Panc1 (cell line): ENCODE measurements around the gene CACUL1. TPM values are rescaled to one million over a fixed set of nuclear protein-coding genes. Genes with fewer than 3 reads are reported as not detected.

ENCODE experiments used
- ATAC-seq: fragments of 200-7000 bp; cut with Tn5 transposase; 2 replicates; pipeline ENCODE4 v1.9.1; 2020; ENCODE audit warnings: mild to moderate bottlenecking, moderate library complexity
- BruUV-seq: library from RNA; stranded (reverse); fragments of 400-500 nt; replicated peaks from 2 replicates; lab custom pipeline; 2021; lab: Mats Ljungman, UMichigan
- CTCF ChIA-PET: fragments of 300-600 bp; sonication (Branson Sonifier 250); formaldehyde crosslinking; loops from one replicate; lab custom pipeline; 2022; ENCODE audit warnings: antibody characterized with exemption; lab: Charles Lee
- POLR2A ChIA-PET: fragments of 300-600 bp; sonication (Branson Sonifier 250); formaldehyde crosslinking; loops from one replicate; lab custom pipeline; 2022; ENCODE audit warnings: antibody characterized with exemption; lab: Charles Lee
- DNase-seq: peaks from one replicate; pipeline ENCODE4 v3.0.0-alpha.2; 2010; ENCODE audit warnings: low read depth, low spot score
- H3K27ac ChIP-seq: 2 replicates; pipeline ENCODE4 v1.5.1; 2011; ENCODE audit warnings: mild to moderate bottlenecking, low read length, inconsistent platforms
- H3K27me3 ChIP-seq: fragments of 200-500 bp; sonication (Bioruptor generic); 2 replicates; pipeline ENCODE4 v1.6.0; 2014; ENCODE audit warnings: low read length, inconsistent platforms; ENCODE audit not compliant: control insufficient read depth, insufficient read depth
- H3K36me3 ChIP-seq: fragments of 200-500 bp; sonication (Bioruptor generic); 2 replicates; pipeline ENCODE4 v1.5.1; 2014; ENCODE audit warnings: inconsistent platforms, mild to moderate bottlenecking, low read length, moderate library complexity; ENCODE audit not compliant: control insufficient read depth, insufficient read depth
- H3K4me1 ChIP-seq: 2 replicates; pipeline ENCODE4 v1.5.1; 2011; ENCODE audit warnings: inconsistent platforms, mild to moderate bottlenecking, low read length, moderate library complexity; ENCODE audit not compliant: control insufficient read depth, insufficient read depth
- H3K4me3 ChIP-seq, 2 experiments: 2 replicates each; pipeline ENCODE4 v1.5.1; 2011 to 2012; ENCODE audit warnings: low read depth in 2 of 2, low read length in 2 of 2, mild to moderate bottlenecking in 2 of 2, inconsistent platforms in 1 of 2, moderate library complexity in 1 of 2
- H3K9me3 ChIP-seq: fragments of 200-500 bp; sonication (Bioruptor generic); 2 replicates; pipeline ENCODE4 v1.5.1; 2014; ENCODE audit warnings: low read depth, mild to moderate bottlenecking, inconsistent platforms, low read length, moderate library complexity; ENCODE audit not compliant: control insufficient read depth, insufficient read depth
- POLR2AphosphoS5 ChIP-seq: IDR thresholded peaks from 2 replicates; pipeline ENCODE4 v1.6.1; 2012; ENCODE audit warnings: mild to moderate bottlenecking, low read depth, low read length, moderate library complexity
- SIN3A ChIP-seq: IDR thresholded peaks from 2 replicates; pipeline ENCODE4 v1.6.1; 2012; ENCODE audit warnings: low read depth, mild to moderate bottlenecking, low read length, moderate library complexity, borderline replicate concordance; ENCODE audit not compliant: insufficient read depth
- TCF7L2 ChIP-seq: IDR thresholded peaks from 2 replicates; pipeline ENCODE4 v1.6.1; 2011; ENCODE audit warnings: mild to moderate bottlenecking, low read depth, low read length, inconsistent platforms
- in situ Hi-C: cut with HindIII; loops from 2 replicates; pipeline ENCODE4 v1.10.0; 2016; ENCODE audit warnings: low sequenced_read_pairs, low pct_unique_long_range_greater_than_20kb
- intact Hi-C: fragments of 100-400 bp; cut with micrococcal nuclease; formaldehyde crosslinking; loops from one replicate; pipeline ENCODE4 v1.10.0; 2022; ENCODE audit not compliant: unreplicated experiment
- total RNA-seq: library from RNA; stranded (reverse); gene quantifications from one replicate; pipeline ENCODE4 v1.2.1, GENCODE V29; 2021; ENCODE audit not compliant: unreplicated experiment
- TF ChIP-seq, protein P1 (sequence below), 2 experiments: IDR thresholded peaks; 2 replicates each; pipeline ENCODE4 v1.6.1; 2011 to 2012; ENCODE audit warnings: low read depth in 2 of 2, control low read depth in 1 of 2, low read length in 1 of 2, mild to moderate bottlenecking in 1 of 2, moderate library complexity in 1 of 2; ENCODE audit not compliant: insufficient read depth in 1 of 2
- TF ChIP-seq, protein P2 (sequence below): fragments of 450-650 bp; IDR thresholded peaks from 2 replicates; pipeline ENCODE4 v1.5.1; 2017; ENCODE audit warnings: mild to moderate bottlenecking

CACUL1 gene
- total RNA-seq, 1 experiment from 2014 or later: 44.1 TPM

DNA sequence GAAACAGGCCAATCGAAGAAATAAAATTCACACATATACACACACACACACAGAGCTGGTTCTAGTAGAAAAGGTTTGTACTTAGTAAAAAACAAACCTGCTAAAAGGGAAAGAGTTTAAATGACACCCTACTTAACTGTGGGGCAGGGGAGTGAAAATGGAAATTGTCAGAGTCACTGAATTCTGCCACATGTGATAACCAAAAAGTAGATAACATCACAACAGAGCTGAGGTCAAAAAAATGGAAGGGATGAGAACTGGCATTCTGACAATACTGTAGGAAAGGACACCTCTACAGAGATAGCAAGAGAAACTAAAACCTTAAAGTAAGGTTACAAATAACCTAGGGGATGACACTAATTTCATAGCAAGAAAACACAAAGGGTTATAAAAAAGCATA is 74.6 kb downstream of the CACUL1 start:
- ChIA-PET CTCF (no interaction called here), POLR2A (no interaction called here)
- no peaks in the 10 kb centered on the region for H3K27me3 ChIP-seq
- no peak overlapping the region for H3K27ac ChIP-seq
- no peak for ATAC-seq
- H3K4me1 ChIP-seq: no peaks in the 10 kb centered on the region
- TF ChIP-seq, protein P1, sequence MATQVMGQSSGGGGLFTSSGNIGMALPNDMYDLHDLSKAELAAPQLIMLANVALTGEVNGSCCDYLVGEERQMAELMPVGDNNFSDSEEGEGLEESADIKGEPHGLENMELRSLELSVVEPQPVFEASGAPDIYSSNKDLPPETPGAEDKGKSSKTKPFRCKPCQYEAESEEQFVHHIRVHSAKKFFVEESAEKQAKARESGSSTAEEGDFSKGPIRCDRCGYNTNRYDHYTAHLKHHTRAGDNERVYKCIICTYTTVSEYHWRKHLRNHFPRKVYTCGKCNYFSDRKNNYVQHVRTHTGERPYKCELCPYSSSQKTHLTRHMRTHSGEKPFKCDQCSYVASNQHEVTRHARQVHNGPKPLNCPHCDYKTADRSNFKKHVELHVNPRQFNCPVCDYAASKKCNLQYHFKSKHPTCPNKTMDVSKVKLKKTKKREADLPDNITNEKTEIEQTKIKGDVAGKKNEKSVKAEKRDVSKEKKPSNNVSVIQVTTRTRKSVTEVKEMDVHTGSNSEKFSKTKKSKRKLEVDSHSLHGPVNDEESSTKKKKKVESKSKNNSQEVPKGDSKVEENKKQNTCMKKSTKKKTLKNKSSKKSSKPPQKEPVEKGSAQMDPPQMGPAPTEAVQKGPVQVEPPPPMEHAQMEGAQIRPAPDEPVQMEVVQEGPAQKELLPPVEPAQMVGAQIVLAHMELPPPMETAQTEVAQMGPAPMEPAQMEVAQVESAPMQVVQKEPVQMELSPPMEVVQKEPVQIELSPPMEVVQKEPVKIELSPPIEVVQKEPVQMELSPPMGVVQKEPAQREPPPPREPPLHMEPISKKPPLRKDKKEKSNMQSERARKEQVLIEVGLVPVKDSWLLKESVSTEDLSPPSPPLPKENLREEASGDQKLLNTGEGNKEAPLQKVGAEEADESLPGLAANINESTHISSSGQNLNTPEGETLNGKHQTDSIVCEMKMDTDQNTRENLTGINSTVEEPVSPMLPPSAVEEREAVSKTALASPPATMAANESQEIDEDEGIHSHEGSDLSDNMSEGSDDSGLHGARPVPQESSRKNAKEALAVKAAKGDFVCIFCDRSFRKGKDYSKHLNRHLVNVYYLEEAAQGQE (IDR thresholded peaks at IDR 0.05; ENCODE audit: insufficient read depth in 1 of 2, low read depth in 2 of 2, low read length in 1 of 2): no peak
- TF ChIP-seq TCF7L2 (no peak), POLR2AphosphoS5 (no peak), SIN3A (no peak)
- TF ChIP-seq, protein P2, sequence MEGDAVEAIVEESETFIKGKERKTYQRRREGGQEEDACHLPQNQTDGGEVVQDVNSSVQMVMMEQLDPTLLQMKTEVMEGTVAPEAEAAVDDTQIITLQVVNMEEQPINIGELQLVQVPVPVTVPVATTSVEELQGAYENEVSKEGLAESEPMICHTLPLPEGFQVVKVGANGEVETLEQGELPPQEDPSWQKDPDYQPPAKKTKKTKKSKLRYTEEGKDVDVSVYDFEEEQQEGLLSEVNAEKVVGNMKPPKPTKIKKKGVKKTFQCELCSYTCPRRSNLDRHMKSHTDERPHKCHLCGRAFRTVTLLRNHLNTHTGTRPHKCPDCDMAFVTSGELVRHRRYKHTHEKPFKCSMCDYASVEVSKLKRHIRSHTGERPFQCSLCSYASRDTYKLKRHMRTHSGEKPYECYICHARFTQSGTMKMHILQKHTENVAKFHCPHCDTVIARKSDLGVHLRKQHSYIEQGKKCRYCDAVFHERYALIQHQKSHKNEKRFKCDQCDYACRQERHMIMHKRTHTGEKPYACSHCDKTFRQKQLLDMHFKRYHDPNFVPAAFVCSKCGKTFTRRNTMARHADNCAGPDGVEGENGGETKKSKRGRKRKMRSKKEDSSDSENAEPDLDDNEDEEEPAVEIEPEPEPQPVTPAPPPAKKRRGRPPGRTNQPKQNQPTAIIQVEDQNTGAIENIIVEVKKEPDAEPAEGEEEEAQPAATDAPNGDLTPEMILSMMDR: no peak
- no TSS peak for BruUV-seq
- DNase-seq: no peak
- intact Hi-C loops: no loop called here
- in situ Hi-C loops: no loop called here
- H3K36me3 ChIP-seq: peaks cover 7% of the 10 kb centered on the region; the same call in 1 of the 2 replicates
- no peak overlapping the region for H3K4me3 ChIP-seq
- no peaks in the 10 kb centered on the region for H3K9me3 ChIP-seq

DNA sequence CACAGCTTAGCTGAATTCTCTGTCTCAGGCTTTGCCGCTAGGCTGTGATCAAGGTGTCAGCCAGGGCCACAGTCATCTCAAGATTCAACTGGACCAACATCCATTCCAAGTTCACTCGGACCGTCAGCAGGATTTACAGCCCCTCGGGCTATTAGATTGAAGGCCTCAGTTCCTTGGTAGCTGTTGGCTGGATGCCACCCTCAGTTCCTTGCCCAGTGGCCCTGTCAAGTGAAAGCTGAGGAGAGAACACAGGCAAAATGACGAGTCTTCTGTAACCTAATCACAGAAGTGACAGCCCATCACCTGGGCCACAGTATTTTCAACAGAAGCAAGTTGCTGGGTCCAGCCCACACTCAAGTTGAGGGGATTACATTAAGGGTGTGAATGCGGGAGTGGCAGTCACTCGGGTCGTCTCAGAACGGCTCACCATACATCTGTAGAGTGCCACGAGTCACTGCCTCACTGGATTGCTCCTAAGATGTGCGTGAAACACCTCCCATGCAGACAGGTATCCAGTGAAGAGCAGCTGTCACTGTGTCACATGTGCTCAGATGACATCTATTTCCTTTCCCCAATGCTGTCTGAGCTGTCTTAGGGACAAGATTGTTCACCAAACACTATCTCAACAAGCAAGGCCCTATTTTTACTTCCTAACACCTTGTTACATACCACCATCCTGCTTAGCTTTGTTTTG is 80.4 kb downstream of the CACUL1 start:
- no peak overlapping the region for H3K4me3 ChIP-seq
- peaks cover 2% of the 10 kb centered on the region; the same call in 1 of the 2 replicates for H3K36me3 ChIP-seq
- BruUV-seq: no TSS peak
- H3K4me1 ChIP-seq: no peaks in the 10 kb centered on the region
- H3K9me3 ChIP-seq: no peaks in the 10 kb centered on the region
- DNase-seq (no peak), ATAC-seq (no peak; the same call in 1 of the 2 replicates)
- intact Hi-C loops: no loop called here
- TF ChIP-seq TCF7L2 (no peak), SIN3A (no peak), POLR2AphosphoS5 (no peak)
- TF ChIP-seq, protein P2: no peak
- TF ChIP-seq, protein P1 (IDR thresholded peaks at IDR 0.05; ENCODE audit: insufficient read depth in 1 of 2, low read depth in 2 of 2, low read length in 1 of 2): no peak
- no peaks in the 10 kb centered on the region for H3K27me3 ChIP-seq
- H3K27ac ChIP-seq: no peak overlapping the region
- ChIA-PET CTCF (no interaction called here), POLR2A (no interaction called here)
- in situ Hi-C loops: no loop called here
